ENCODE results near the gene DAAM1.
A peak's percentile ranks its signal among the peaks of the same experiment; 100 is the strongest.

The DAAM1 gene

GRCh38 chr14:59206892-59207291 lies 18.4 kb downstream of the DAAM1 start:
- Mint-ChIP-seq H3K27me3 (ENCODE audit: low read depth) (no peaks in the 10 kb centered on the region), H3K9me3 (no peaks in the 10 kb centered on the region), H3K4me1 (peaks cover 28% of the 10 kb centered on the region), H3K27ac (no peak overlapping the region), H3K4me3 (no peak overlapping the region), H3K36me3 (ENCODE audit: low read depth) (peaks cover 15% of the 10 kb centered on the region)
- no peak for TF ChIP-seq CTCF (IDR thresholded peaks at IDR 0.05; ENCODE audit: unreplicated experiment in 3 of 3)

GRCh38 chr14:59207506-59207933 lies 19.1 kb downstream of the DAAM1 start:
- Mint-ChIP-seq H3K4me1 (peaks cover 28% of the 10 kb centered on the region), H3K27ac (no peak overlapping the region), H3K4me3 (no peak overlapping the region), H3K36me3 (ENCODE audit: low read depth) (peaks cover 15% of the 10 kb centered on the region), H3K9me3 (no peaks in the 10 kb centered on the region), H3K27me3 (ENCODE audit: low read depth) (no peaks in the 10 kb centered on the region)
- no peak for TF ChIP-seq CTCF (IDR thresholded peaks at IDR 0.05; ENCODE audit: unreplicated experiment in 3 of 3)

- Mint-ChIP-seq H3K9me3 (no peaks in the 10 kb centered on the region), H3K36me3 (ENCODE audit: low read depth) (peaks cover 15% of the 10 kb centered on the region)
Observed at GRCh38 chr14:59208224-59208814, 19.9 kb downstream of the DAAM1 start.

GRCh38 chr14:59208954-59209353 lies 20.5 kb downstream of the DAAM1 start:
- Mint-ChIP-seq H3K36me3 (ENCODE audit: low read depth) (peaks cover 15% of the 10 kb centered on the region), H3K27ac (no peak overlapping the region), H3K4me1 (peaks cover 39% of the 10 kb centered on the region), H3K27me3 (ENCODE audit: low read depth) (no peaks in the 10 kb centered on the region), H3K9me3 (no peaks in the 10 kb centered on the region), H3K4me3 (no peak overlapping the region)
- TF ChIP-seq CTCF (IDR thresholded peaks at IDR 0.05; ENCODE audit: unreplicated experiment in 3 of 3), result no peak

More at GRCh38 chr14:59208224-59208814, 19.9 kb downstream of the DAAM1 start:
- H3K4me1 Mint-ChIP-seq, result peaks cover 33% of the 10 kb centered on the region
- TF ChIP-seq CTCF (IDR thresholded peaks at IDR 0.05; ENCODE audit: unreplicated experiment in 3 of 3), result no peak
- H3K27ac Mint-ChIP-seq, result no peak overlapping the region
- no peak overlapping the region for H3K4me3 Mint-ChIP-seq
- no peaks in the 10 kb centered on the region for H3K27me3 Mint-ChIP-seq (ENCODE audit: low read depth)

GRCh38 chr14:59210621-59211020 lies 22.2 kb downstream of the DAAM1 start:
- TF ChIP-seq CTCF (IDR thresholded peaks at IDR 0.05; ENCODE audit: unreplicated experiment in 3 of 3), result no peak
- Mint-ChIP-seq H3K27me3 (ENCODE audit: low read depth) (no peaks in the 10 kb centered on the region), H3K4me1 (peaks cover 51% of the 10 kb centered on the region), H3K4me3 (no peak overlapping the region), H3K27ac (peak overlapping the region in 2 of 3 experiments; percentile 1 to 2), H3K36me3 (ENCODE audit: low read depth) (peaks cover 12% of the 10 kb centered on the region), H3K9me3 (no peaks in the 10 kb centered on the region)

Data from nephron (organoid).